Measurements from ENCODE around the gene DMRTC2.
A peak's percentile ranks its signal among the peaks of the same experiment; 100 is the strongest.

Gene DMRTC2

DNA sequence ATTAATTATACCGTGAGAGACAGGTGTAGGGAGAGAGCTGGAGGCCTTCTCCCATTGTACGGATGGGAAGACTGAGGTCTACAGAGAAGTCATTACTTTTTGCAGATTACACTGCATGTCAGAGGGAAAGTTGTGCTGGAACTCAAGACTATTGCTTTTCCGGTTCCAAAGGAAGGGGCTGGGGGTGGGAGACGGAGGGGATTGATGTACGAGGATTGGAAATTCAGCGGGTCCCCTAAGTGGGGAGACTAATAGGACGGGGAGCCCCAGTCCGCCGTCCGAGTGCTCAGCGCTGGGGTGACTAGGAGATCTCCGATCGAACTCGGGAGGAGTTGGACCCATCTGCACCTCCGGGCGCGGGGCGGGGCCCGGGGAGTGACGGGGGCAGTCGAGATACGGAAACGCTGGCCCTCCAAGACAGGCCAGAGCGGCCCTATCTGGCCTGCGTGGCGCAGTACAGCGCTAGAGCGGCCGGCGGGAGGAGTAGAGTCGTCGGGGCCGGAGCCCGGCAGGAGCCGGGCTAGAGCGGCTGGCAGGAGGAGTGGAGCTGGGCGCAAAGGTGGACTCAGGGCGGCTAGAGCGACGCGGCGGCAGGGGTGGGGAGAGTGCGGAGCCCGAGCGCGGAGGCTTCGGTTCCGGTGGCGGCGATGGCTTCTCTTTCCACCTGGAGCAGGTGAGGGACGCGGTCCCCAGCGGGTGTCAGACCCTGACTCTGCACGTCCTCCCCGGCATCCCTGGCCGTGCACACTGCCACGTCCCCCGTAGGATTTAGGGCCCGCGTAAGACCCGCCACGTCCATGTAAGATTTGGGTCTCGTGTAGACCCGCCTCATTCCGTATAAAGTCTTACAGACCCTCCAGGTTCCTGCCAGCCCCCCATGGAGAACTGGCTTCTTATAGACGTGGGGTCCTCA, 39.2 kb downstream of the DMRTC2 start:
- peak overlapping the region; percentile 52 to 80 for H3K4me3 ChIP-seq (ENCODE audit: low read depth in 1 of 2, low read length in 2 of 2)
- H3K36me3 ChIP-seq (ENCODE audit: insufficient read depth, low read length): peaks cover 65% of the 10 kb centered on the region
- no peaks in the 10 kb centered on the region for H3K9me3 ChIP-seq (ENCODE audit: insufficient read depth, low read length, severe bottlenecking)
- no peaks in the 10 kb centered on the region for H3K27me3 ChIP-seq (ENCODE audit: insufficient read depth, low read length, poor library complexity)
- peak overlapping the region; percentile 88 for H3K9ac ChIP-seq (ENCODE audit: low read depth, low read length)
- TF ChIP-seq, protein P1, sequence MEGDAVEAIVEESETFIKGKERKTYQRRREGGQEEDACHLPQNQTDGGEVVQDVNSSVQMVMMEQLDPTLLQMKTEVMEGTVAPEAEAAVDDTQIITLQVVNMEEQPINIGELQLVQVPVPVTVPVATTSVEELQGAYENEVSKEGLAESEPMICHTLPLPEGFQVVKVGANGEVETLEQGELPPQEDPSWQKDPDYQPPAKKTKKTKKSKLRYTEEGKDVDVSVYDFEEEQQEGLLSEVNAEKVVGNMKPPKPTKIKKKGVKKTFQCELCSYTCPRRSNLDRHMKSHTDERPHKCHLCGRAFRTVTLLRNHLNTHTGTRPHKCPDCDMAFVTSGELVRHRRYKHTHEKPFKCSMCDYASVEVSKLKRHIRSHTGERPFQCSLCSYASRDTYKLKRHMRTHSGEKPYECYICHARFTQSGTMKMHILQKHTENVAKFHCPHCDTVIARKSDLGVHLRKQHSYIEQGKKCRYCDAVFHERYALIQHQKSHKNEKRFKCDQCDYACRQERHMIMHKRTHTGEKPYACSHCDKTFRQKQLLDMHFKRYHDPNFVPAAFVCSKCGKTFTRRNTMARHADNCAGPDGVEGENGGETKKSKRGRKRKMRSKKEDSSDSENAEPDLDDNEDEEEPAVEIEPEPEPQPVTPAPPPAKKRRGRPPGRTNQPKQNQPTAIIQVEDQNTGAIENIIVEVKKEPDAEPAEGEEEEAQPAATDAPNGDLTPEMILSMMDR (IDR thresholded peaks at IDR 0.05; ENCODE audit: borderline replicate concordance, extremely low read depth, low read length, poor library complexity, severe bottlenecking): no peak
- TF ChIP-seq EZH2 (IDR thresholded peaks at IDR 0.05; ENCODE audit: borderline replicate concordance, low read depth, low read length, severe bottlenecking): no peak
- peak overlapping the region; percentile 95 for H3K27ac ChIP-seq (ENCODE audit: low read length)
- peak overlapping the region; percentile 91 for H3K4me2 ChIP-seq (ENCODE audit: insufficient read depth, low read length)
- H2AFZ ChIP-seq (ENCODE audit: low read depth, low read length): peak overlapping the region; percentile 22; the same call in 1 of the 2 replicates
- peaks cover 81% of the 10 kb centered on the region for H3K4me1 ChIP-seq (ENCODE audit: insufficient read depth, low read length)
- ATAC-seq (ENCODE audit: insufficient read depth, low read depth): peak; percentile 64
- H4K20me1 ChIP-seq (ENCODE audit: insufficient read depth, low read length): peaks cover 42% of the 10 kb centered on the region
- peaks cover 80% of the 10 kb centered on the region for H3K79me2 ChIP-seq (ENCODE audit: insufficient read depth, low read length)
- DNase-seq: peak; percentile 91

DNA sequence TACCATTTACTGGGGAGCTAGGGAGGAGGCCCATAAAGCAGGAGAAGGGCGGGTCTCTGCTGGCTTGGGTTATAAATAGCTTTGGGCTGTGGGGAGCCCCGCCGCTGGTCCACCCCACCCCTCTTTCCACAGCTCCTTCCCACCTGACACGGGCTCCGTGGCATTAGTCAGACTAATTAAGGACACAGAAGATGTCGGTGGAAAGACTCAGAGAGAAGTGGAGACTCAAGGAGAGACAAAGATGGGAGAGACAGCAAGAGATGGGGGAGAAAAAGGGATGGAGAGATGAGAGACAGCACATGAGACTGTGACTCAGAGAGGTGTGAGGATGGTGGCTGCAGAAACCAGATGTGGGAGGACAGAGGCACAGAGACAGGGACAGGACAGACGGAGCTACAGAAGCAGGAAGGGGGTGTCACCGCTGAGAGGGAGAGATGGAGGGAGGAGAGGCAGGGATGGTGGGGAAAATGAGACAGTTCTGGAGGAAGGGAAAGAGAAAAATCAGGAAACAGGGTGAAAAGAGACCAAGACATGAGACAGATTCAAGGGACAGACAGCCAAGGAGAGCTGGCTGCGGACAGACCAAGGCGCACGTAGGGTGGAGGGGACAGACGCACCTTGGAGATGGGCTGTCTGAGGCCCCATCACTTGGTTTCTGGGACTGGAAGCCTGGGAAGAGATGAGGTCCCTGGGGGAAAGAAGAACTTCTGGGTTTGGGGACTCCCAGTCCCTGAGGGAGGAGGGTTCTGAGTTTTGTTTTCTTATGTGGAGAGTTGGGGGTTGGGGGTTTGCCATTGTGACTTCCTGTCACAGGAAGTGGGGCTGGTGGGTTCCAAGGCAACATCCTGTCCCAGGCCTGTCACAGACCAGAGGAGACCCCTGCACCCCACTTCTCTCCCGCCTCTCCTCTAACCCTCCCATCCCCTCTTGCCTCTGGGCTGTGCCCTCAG, 42.2 kb downstream of the DMRTC2 start:
- peak; percentile 67 for ATAC-seq (ENCODE audit: insufficient read depth, low read depth)

DNA sequence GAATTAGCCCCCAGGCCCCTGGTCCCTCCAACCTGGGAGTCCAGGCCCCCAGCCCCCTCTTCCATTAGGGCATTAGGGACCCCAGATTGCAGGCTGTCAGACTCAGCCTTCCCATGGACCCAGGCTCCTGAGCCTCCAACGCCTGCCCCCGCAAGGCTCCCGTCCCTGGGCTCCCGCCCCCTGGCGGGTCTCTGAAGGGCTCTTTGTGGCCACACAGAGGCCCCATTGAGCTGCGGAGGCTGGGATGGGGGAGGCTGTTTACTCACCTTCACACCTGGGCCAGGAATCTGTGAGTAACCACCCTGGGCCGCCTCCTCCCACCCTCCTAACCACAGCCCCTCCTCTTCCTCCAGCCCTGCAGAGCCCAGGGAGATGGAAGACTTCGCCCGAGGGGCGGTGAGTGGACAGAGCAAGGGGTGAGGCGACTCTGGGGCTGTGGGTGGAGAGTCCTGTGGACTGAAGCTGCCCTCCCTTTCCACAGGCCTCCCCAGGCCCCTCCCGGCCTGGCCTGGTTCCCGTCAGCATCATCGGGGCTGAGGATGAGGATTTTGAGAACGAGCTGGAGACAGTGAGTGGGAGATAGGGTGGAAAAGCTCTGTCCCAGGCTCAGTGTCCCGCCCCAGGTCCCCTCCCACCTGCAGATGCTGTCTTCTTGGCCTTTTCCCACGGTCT, 43.0 kb downstream of the DMRTC2 start:
- H3K36me3 ChIP-seq (ENCODE audit: insufficient read depth, low read length): peaks cover 81% of the 10 kb centered on the region
- peak overlapping the region in 1 of 2 experiments; percentile 80; a peak in 2 of 4 replicates for H3K4me3 ChIP-seq (ENCODE audit: low read depth in 1 of 2, low read length in 2 of 2)
- peaks cover 62% of the 10 kb centered on the region for H3K4me1 ChIP-seq (ENCODE audit: insufficient read depth, low read length)
- TF ChIP-seq EZH2 (IDR thresholded peaks at IDR 0.05; ENCODE audit: borderline replicate concordance, low read depth, low read length, severe bottlenecking): no peak
- TF ChIP-seq, protein P1 (IDR thresholded peaks at IDR 0.05; ENCODE audit: borderline replicate concordance, extremely low read depth, low read length, poor library complexity, severe bottlenecking): peak; percentile 66
- no peak overlapping the region for H2AFZ ChIP-seq (ENCODE audit: low read depth, low read length)
- peaks cover 94% of the 10 kb centered on the region for H3K79me2 ChIP-seq (ENCODE audit: insufficient read depth, low read length)
- H3K27me3 ChIP-seq (ENCODE audit: insufficient read depth, low read length, poor library complexity): no peaks in the 10 kb centered on the region
- peak overlapping the region; percentile 87 for H3K27ac ChIP-seq (ENCODE audit: low read length)
- H3K9me3 ChIP-seq (ENCODE audit: insufficient read depth, low read length, severe bottlenecking): no peaks in the 10 kb centered on the region
- H4K20me1 ChIP-seq (ENCODE audit: insufficient read depth, low read length): peaks cover 59% of the 10 kb centered on the region
- peak overlapping the region; percentile 88 for H3K9ac ChIP-seq (ENCODE audit: low read depth, low read length)
- DNase-seq (peak; percentile 89), ATAC-seq (ENCODE audit: insufficient read depth, low read depth) (peak; percentile 48)
- H3K4me2 ChIP-seq (ENCODE audit: insufficient read depth, low read length): peak overlapping the region; percentile 91

More for the DNA sequence above, 42.2 kb downstream of the DMRTC2 start:
- Histone ChIP-seq H3K27ac (ENCODE audit: low read length) (peak overlapping the region; percentile 87), H3K27me3 (ENCODE audit: insufficient read depth, low read length, poor library complexity) (no peaks in the 10 kb centered on the region), H3K4me2 (ENCODE audit: insufficient read depth, low read length) (peak overlapping the region; percentile 91), H3K36me3 (ENCODE audit: insufficient read depth, low read length) (peaks cover 73% of the 10 kb centered on the region), H3K9me3 (ENCODE audit: insufficient read depth, low read length, severe bottlenecking) (no peaks in the 10 kb centered on the region), H2AFZ (ENCODE audit: low read depth, low read length) (no peak overlapping the region), H3K4me3 (ENCODE audit: low read depth in 1 of 2, low read length in 2 of 2) (peak overlapping the region in 1 of 2 experiments; percentile 80; a peak in 3 of 4 replicates), H3K79me2 (ENCODE audit: insufficient read depth, low read length) (peaks cover 89% of the 10 kb centered on the region), H4K20me1 (ENCODE audit: insufficient read depth, low read length) (peaks cover 51% of the 10 kb centered on the region), H3K4me1 (ENCODE audit: insufficient read depth, low read length) (peaks cover 65% of the 10 kb centered on the region), H3K9ac (ENCODE audit: low read depth, low read length) (peak overlapping the region; percentile 88)
- no peak for TF ChIP-seq EZH2 (IDR thresholded peaks at IDR 0.05; ENCODE audit: borderline replicate concordance, low read depth, low read length, severe bottlenecking)
- TF ChIP-seq, protein P1 (IDR thresholded peaks at IDR 0.05; ENCODE audit: borderline replicate concordance, extremely low read depth, low read length, poor library complexity, severe bottlenecking): no peak
- peak; percentile 93 for DNase-seq
